GM12892 (cell line): ENCODE data around the gene SEMA6B.

Experiments used
- DNase-seq: peaks from one replicate; pipeline ENCODE4 v3.0.0; 2011; ENCODE audit not compliant: insufficient read length
- FAIRE-seq: peaks from 2 replicates; lab custom pipeline; 2011; peaks lifted over from hg19 to GRCh38; lab: Jason Lieb, UNC
- POLR2A ChIP-seq: IDR thresholded peaks from 2 replicates; pipeline ENCODE4 v1.6.1; 2011; ENCODE audit warnings: low read depth, low read length, control low read depth
- POLR2AphosphoS5 ChIP-seq: IDR thresholded peaks from 2 replicates; pipeline ENCODE4 v1.6.1; 2011; ENCODE audit warnings: low read depth, low read length, control low read depth
- TAF1 ChIP-seq: IDR thresholded peaks from 2 replicates; pipeline ENCODE4 v1.6.1; 2011; ENCODE audit warnings: low read depth, mild to moderate bottlenecking, control low read depth, low read length, borderline replicate concordance

The SEMA6B gene

DNA sequence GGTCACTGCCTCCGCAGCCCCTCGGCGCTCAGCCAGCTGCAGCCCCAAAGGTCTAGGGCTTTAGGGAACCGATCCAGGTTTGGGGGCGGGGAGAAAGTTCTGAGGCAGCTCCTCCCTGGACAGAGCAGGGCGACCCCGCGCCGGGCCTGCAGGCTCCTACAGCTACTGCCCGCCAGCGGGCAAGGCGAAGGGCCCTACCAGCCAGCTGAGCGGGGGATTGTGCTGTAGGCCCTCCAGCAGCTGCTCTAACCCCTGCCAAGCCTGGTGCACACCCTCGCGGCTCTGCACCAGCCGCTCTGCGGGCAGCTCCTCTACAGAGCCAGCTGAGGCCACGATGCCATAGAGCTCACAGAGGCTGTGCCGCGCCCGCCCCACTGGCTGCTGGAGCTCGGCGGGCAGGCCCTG is 55.2 kb downstream of the SEMA6B start:
- TF ChIP-seq POLR2AphosphoS5 (no peak), POLR2A (no peak), TAF1 (no peak)
- FAIRE-seq (no peak), DNase-seq (no peak)

DNA sequence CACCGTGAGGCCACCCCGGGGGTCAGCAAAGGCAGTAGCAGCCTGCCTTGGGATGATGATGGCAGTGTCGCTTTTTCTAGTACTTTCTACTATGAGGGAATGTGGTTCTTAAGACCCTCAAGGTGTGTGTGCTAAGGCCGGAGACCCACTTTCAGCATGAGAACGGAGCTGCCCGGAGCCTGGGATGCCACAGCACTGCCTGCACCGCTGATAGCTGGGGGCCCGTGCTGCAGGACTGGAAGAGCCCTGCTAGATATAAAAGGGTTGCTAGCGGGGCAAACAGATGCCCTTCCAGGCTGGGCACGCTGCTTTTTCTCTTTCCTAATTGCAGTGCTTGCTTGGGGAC is 55.7 kb downstream of the SEMA6B start:
- no peak for FAIRE-seq
- no peak for DNase-seq
- TF ChIP-seq TAF1 (no peak), POLR2AphosphoS5 (no peak), POLR2A (no peak)

DNA sequence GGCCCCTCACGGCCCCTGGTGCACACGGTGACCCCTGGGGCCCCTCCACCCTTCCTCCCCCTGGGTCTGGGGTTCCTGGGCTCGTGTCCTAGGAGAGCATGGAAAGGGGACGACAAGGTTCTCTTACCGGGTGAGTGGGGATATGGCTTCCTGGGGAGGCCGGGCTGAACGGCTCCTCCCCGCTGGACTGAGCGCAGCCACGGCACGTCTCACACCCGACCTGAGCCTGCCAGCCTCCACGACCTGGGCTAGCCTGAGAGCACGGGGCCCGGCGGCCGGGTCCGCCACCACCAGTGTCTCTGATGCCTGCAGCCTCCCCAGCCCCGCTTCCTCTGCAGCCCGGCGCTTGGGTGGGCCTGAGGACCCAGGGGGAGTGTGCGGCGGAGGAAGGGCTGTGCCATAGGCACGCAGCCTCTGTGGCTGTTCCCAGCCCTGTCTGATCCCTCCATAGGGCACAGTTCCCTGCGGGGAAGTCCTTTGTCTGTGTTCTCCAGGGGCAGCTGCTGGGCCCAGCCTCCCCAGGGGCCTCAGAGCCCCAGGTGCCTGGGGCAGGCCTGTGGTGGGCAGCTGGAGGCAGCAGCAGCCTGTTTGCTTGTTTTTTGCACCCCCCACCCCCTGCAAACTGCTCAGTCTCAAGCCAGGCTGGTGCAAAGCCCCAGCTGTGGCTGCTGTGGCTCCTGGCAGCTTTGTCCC is 56.2 kb downstream of the SEMA6B start:
- TF ChIP-seq POLR2AphosphoS5 = no peak
- TF ChIP-seq POLR2A = no peak
- TF ChIP-seq TAF1 = no peak
- FAIRE-seq (no peak), DNase-seq (no peak)

DNA sequence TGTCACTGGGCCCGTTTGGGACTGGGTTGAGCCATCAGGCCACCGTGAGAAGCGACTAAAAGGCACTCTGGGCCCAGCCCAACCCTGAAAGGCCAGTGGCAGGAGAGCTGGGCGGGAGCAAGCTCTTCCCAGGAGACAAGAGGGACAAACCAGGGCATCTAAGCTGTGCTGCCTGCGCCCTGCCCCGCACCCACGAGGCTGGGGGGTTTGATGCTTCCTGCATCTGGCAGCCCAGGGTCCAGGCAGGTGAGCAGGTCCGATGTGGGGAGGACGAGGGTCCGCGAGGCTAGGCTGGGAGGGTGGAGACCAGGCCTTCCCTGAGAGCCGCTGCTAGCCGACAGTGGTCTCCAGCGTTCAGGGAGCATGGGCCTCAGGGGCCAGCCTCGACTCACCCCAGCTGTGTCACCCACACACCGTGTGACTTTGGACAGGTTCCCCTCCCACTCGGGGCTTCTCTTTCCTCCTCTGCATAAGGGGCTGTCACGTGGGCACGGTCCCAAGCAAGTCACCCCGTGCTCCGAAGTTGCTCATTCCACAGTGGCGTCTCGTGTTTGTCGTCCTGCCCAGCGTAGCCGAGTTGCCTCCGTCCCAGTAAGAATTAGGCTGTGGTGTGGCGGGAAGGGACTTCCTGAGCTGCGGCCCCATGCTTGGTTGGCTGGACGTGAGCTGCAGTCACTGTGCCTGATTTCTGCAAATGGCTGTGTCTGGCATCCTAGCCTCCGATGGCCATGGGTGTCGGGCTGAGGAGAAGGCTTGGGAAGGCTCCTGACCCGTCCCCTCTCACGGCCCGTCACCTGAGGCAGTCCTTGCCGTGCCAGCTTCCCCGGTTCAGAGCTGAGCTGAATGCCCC is 57.0 kb downstream of the SEMA6B start:
- FAIRE-seq (no peak), DNase-seq (no peak)
- no peak for TF ChIP-seq POLR2AphosphoS5
- no peak for TF ChIP-seq TAF1
- no peak for TF ChIP-seq POLR2A

DNA sequence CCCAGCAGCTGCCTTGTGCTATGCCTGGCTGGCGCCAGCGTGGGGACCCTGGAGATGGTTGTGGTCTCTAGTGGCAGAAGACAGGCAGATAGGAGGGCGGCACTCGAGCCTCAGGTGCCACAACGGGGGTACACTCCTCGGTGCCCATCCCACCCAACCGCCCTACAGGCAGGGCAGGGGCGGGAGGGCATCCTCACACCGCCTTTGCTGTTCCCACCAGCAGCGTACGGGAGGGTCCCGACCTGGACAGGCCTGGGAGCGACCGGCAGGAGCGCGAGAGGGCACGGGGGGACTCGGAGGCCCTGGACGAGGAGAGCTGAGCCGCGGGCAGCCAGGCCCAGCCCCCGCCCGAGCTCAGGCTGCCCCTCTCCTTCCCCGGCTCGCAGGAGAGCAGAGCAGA is 57.8 kb downstream of the SEMA6B start:
- FAIRE-seq = no peak
- no peak for TF ChIP-seq POLR2A
- no peak for DNase-seq

DNA sequence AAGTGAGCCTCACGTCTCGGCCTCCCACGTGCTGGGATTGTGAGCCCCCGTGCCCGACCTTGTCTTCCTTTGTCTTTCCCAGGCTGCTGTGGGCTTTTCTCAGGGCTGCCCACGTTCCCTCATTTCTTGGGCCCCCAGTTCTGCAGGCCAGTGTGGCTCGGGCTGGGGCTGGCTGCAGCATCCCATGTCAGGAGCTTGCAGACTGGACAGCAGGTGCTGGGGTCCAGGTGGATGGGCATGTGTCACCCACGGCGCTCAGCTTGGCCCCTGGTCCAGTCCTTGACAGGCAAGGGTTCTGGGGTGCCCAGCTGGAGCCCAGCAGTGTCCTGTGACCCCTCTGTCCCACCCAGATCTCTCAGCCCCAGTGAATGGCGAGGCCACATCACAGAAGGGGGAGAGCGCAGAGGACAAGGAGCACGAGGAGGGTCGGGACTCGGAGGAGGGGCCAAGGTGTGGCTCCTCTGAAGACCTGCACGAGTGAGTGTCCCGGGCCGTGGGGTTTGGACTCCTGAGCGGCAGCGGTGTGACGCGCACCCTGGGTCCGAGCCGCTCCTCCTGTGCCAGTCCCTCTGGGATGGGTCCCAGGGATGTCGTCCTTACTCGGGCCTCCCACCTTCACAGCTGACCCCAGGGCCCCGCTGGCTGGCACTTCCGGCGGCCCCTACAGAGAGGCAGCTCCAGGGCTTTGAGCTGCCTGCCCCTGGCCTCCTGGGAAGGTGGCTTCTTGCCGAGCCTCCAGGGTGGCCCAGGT is 58.5 kb downstream of the SEMA6B start:
- TF ChIP-seq POLR2A = no peak
- FAIRE-seq (no peak), DNase-seq (no peak)

DNA sequence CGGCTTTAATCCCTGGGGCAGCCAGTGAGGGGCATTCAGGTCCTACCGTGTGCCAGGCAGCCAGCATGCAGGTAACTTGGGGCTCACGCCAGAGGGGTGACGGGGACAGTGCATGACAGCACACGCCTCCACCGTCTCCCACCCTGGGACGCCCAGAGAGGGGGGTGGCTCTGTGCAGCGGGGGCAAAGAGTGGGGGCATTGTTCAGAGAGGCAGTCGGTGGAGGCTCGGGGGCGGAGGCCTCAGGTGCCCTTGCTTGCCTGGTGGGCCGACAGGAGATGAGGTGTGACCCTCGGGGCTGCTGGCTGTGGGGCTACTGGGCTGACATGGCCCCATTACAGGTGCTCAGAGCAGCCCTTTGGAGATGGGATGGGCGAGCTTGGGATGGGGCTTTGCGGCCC is 59.6 kb downstream of the SEMA6B start:
- DNase-seq (no peak), FAIRE-seq (no peak)

DNA sequence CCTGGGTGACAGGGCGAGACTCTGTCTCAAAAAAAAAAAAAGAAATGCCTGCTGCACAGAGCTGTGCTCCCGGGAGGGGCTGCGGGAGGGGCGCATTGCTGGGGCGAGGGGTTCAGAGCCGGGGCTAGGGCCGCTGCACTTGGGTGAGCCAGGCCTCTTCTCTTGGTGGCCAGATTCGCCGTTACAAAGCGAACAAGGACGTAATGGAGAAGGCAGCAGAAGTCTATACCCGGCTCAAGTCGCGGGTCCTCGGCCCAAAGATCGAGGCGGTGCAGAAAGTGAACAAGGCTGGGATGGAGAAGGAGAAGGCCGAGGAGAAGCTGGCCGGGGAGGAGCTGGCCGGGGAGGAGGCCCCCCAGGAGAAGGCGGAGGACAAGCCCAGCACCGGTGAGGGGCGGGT is 60.2 kb downstream of the SEMA6B start:
- FAIRE-seq (no peak), DNase-seq (no peak)
- no peak for TF ChIP-seq TAF1
- no peak for TF ChIP-seq POLR2AphosphoS5
- no peak for TF ChIP-seq POLR2A

More for the DNA sequence above, 59.6 kb downstream of the SEMA6B start:
- TF ChIP-seq POLR2AphosphoS5 = no peak
- TF ChIP-seq POLR2A = no peak
- TF ChIP-seq TAF1 = no peak

DNA sequence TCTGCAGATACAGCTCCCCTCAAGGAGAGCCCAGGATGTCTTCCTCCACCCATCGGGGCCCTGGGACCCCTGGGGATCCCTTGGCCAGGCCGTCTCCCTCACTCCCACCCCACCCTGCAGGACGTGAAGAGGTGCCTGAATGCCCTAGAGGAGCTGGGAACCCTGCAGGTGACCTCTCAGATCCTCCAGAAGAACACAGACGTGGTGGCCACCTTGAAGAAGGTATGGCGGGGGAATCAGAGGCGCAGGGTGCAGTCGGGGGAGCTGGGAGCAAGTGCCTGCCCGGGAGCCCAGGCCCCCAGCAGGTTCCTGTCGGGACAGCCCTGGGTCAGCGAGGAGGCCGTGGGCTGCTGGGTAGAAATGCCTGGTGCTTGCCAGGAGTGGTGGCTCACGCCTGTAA is 60.8 kb downstream of the SEMA6B start:
- no peak for TF ChIP-seq POLR2AphosphoS5
- TF ChIP-seq POLR2A = no peak
- TF ChIP-seq TAF1 = no peak

DNA sequence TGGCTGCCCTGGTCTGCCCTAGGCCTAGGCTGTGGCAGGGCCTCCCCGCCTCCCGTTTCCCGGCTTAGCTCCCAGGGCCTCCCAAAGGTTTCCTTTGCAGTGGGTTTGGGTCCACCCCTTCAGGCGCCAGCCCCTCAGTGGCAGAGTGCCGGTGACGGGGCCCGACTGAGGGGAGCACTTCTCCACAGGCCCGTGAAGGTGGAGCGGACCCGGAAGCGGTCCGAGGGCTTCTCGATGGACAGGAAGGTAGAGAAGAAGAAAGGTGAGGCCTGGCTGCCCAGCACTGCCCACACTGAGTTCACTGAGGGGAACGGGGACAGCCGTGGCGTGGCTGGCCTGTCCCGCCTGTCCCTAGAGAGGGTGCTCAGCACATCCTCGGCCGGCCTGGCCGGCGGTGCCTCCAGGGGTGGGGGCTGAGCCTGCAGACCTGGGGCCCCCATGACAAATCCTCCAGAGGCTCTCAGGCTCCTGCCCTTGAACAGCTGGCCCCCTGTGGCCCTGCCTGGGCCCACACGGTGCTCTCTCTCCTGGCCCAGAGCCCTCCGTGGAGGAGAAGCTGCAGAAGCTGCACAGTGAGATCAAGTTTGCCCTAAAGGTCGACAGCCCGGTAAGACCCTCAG is 61.6 kb downstream of the SEMA6B start:
- no peak for TF ChIP-seq POLR2AphosphoS5
- TF ChIP-seq POLR2A = no peak
- no peak for TF ChIP-seq TAF1
- DNase-seq (no peak), FAIRE-seq (no peak)

More for the DNA sequence above, 60.8 kb downstream of the SEMA6B start:
- no peak for DNase-seq
- FAIRE-seq = no peak

DNA sequence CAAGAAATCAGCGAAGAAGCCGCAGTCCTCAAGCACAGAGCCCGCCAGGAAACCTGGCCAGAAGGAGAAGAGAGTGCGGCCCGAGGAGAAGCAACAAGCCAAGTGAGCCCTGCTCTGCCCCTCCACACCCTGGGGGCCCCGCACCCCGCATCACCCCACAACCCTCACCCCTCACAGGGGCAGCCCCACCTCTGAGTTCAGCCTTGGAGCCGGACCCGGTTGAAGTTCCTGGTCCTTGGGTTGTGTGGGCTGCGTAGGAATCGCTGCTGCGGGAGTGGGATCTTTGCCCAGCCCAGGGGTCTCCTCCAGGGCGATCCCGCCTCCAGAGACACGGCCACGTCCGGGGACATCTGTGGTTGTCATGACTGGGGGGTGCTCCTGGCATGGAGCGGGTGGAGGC is 63.2 kb downstream of the SEMA6B start:
- TF ChIP-seq POLR2A = no peak
- TF ChIP-seq TAF1 = no peak
- TF ChIP-seq POLR2AphosphoS5 = no peak
- no peak for FAIRE-seq
- no peak for DNase-seq
